Testis (tissue), 3 donors: ENCODE results near the gene PEX7. TPM values are rescaled to one million over a fixed set of nuclear protein-coding genes. Genes with fewer than 3 reads are reported as not detected.
"Not testable (repeated sequence)": the region's sequence is repeated elsewhere in the genome, so short reads cannot be mapped to it uniquely, and the experiment has no call there.

Experiments used
- DNase-seq: peaks from one replicate; pipeline ENCODE4 v3.0.0-alpha.2; 2019
- H3K27ac ChIP-seq, 2 donors: fragments of 200-600 bp; sonication (generic); one replicate each; pipeline ENCODE4 v1.5.1; 2019
- H3K27me3 ChIP-seq: fragments of 200-600 bp; sonication (generic); one replicate; pipeline ENCODE4 v1.5.1; 2019
- H3K36me3 ChIP-seq: fragments of 200-600 bp; sonication (generic); one replicate; pipeline ENCODE4 v1.5.1; 2017; ENCODE audit warnings: low read depth; ENCODE audit errors: missing control alignments
- H3K4me1 ChIP-seq: fragments of 200-600 bp; sonication (generic); one replicate; pipeline ENCODE4 v1.5.1; 2019
- H3K4me3 ChIP-seq, 2 donors: fragments of 200-600 bp; sonication (generic); one replicate each; pipeline ENCODE4 v1.5.1; 2017 to 2019
- H3K9me3 ChIP-seq: fragments of 200-600 bp; sonication (generic); one replicate; pipeline ENCODE4 v1.5.1; 2017
- CTCF ChIP-seq, 3 experiments: fragments of 450-650 bp in 2 of 3; fragments of 200-600 bp in 1 of 3; sonication (generic) in 1 of 3; IDR thresholded peaks; one replicate each; pipeline ENCODE4 v1.5.1; 2016 to 2019; ENCODE audit warnings: antibody characterized with exemption in 3 of 3, mild to moderate bottlenecking in 2 of 3, moderate library complexity in 1 of 3
- POLR2A ChIP-seq: fragments of 450-650 bp; IDR thresholded peaks from one replicate; pipeline ENCODE4 v1.6.1; 2017; ENCODE audit warnings: antibody characterized with exemption, mild to moderate bottlenecking, moderate library complexity
- WGBS, 2 donors: methylation state at CpG; one replicate each; pipeline ENCODE4 v1.1.5; 2018; 5-methylcytosine and 5-hydroxymethylcytosine counted together
- intact Hi-C: fragments of 100-400 bp; cut with DNase I; formaldehyde crosslinking; loops from one replicate; pipeline ENCODE4 v1.15.1; 2023; ENCODE audit warnings: low total_unique reads
- polyA plus RNA-seq: library from polyadenylated mRNA; stranded (reverse); fragments of 350-450 nt; fragmentation: Illumina TruSeq; extraction: RNeasy Lipid Tissue Mini Kit (QIAGEN cat#74804); gene quantifications from one replicate; pipeline ENCODE4 v1.2.3, GENCODE V29; 2014; ENCODE audit warnings: low read depth, low replicate concordance; ENCODE audit not compliant: insufficient read depth
- total RNA-seq, 2 donors: library from RNA; depleted of rRNA; stranded (reverse); fragments of >200 nt; gene quantifications; one replicate each; pipeline ENCODE4 v1.2.3, GENCODE V29; 2016

The PEX7 gene
- total and polyA plus RNA-seq, 3 donors from 2014 or later, result 16.6 to 28.6 (median 18.5) TPM

- intact Hi-C loops, result no loop called here
- Histone ChIP-seq H3K4me1 (no peaks in the 10 kb centered on the region), H3K27ac (no peak overlapping the region), H3K4me3 (no peak overlapping the region), H3K9me3 (no peaks in the 10 kb centered on the region), H3K27me3 (no peaks in the 10 kb centered on the region), H3K36me3 (no peaks in the 10 kb centered on the region)
- 65 to 77% methylated on average over 13 to 14 of the region's 14 CpGs for WGBS, 2 donors
- no peak for TF ChIP-seq POLR2A
- DNase-seq, result no peak
These were observed 137.1 kb downstream of the PEX7 start for GRCh38 chr6:136959471-136959891.

DNA sequence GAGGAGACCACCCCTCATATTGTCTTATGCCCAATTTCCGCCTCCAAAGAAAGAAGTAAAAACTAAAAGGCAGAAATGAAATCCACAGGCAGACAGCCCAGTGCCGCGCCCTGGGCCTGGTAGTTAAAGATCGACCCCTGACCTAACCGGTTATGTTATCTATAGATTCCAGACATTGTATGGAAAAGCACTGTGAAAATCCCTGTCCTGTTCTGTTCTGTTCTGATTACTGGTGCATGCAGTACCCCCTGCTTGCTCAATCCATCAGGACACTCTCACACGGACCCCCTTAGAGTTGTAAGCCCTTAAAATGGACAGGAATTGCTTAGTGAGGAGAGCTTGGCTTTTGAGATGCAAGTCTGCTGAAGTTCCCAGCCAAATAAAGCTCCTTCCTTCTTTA lies 137.5 kb downstream of the PEX7 start:
- H3K27me3 ChIP-seq, H3K36me3 ChIP-seq, H3K27ac ChIP-seq, H3K4me3 ChIP-seq, DNase-seq, intact Hi-C loops, H3K4me1 ChIP-seq, H3K9me3 ChIP-seq: not testable (repeated sequence)
- 91 to 92% methylated on average over 6 of the region's 6 CpGs for WGBS, 2 donors

GRCh38 chr6:136960781-136961180 lies 138.4 kb downstream of the PEX7 start:
- Histone ChIP-seq H3K4me3 (no peak overlapping the region), H3K36me3 (no peaks in the 10 kb centered on the region), H3K27ac (no peak overlapping the region), H3K4me1 (no peaks in the 10 kb centered on the region), H3K27me3 (no peaks in the 10 kb centered on the region), H3K9me3 (no peaks in the 10 kb centered on the region)
- TF ChIP-seq POLR2A, result no peak
- no peak for TF ChIP-seq CTCF (IDR thresholded peaks at IDR 0.05)
- intact Hi-C loops, result no loop called here
- WGBS, 2 donors, result 85 to 91% methylated on average over 3 of the region's 3 CpGs
- no peak for DNase-seq

- intact Hi-C loops, result no loop called here
- 73 to 88% methylated on average over 5 of the region's 5 CpGs for WGBS, 2 donors
- no peaks in the 10 kb centered on the region for H3K36me3 ChIP-seq
- H3K27me3 ChIP-seq, result no peaks in the 10 kb centered on the region
- H3K27ac ChIP-seq, result no peak overlapping the region
- no peak overlapping the region for H3K4me3 ChIP-seq
- no peaks in the 10 kb centered on the region for H3K4me1 ChIP-seq
- no peak for TF ChIP-seq POLR2A
- no peak for TF ChIP-seq CTCF (IDR thresholded peaks at IDR 0.05)
- H3K9me3 ChIP-seq, result no peaks in the 10 kb centered on the region
- DNase-seq, result no peak
These were observed 139.5 kb downstream of the PEX7 start for GRCh38 chr6:136961848-136962247.

- no peak for TF ChIP-seq CTCF (IDR thresholded peaks at IDR 0.05)
- TF ChIP-seq POLR2A, result no peak
- 64 to 73% methylated on average over 4 of the region's 4 CpGs for WGBS, 2 donors
These were observed 140.3 kb downstream of the PEX7 start for GRCh38 chr6:136962661-136963060.

DNA sequence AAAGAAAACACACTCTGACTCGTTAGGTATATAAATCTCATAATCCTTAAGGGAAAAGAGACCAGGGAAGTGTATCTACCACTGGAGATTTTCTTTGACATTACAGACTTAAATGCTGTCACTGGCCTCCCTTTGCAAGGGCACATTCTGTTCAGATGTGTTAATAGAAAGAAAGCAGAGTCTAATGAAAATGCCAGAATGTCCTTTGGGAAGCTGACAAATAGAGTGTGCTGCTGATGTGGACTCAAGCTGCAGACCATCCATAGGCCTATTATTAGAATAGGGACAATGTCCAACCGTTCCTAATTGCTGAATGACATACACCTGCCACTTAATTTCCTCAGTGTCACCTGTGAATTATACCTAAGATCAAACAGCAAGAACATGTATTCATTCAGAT lies 140.9 kb downstream of the PEX7 start:
- Histone ChIP-seq H3K27ac (no peak overlapping the region), H3K36me3 (no peaks in the 10 kb centered on the region), H3K9me3 (no peaks in the 10 kb centered on the region), H3K4me1 (no peaks in the 10 kb centered on the region), H3K27me3 (no peaks in the 10 kb centered on the region), H3K4me3 (no peak overlapping the region)
- TF ChIP-seq CTCF (IDR thresholded peaks at IDR 0.05) (no peak), POLR2A (no peak)
- intact Hi-C loops, result no loop called here
- WGBS, 2 donors, result 69 to 74% methylated on average over 2 of the region's 2 CpGs
- DNase-seq, result no peak

More at GRCh38 chr6:136962661-136963060, 140.3 kb downstream of the PEX7 start:
- no peak for DNase-seq
- H3K9me3 ChIP-seq, result no peaks in the 10 kb centered on the region
- no peaks in the 10 kb centered on the region for H3K27me3 ChIP-seq
- H3K36me3 ChIP-seq, result no peaks in the 10 kb centered on the region
- intact Hi-C loops, result no loop called here
- no peaks in the 10 kb centered on the region for H3K4me1 ChIP-seq
- H3K4me3 ChIP-seq, result no peak overlapping the region
- H3K27ac ChIP-seq, result no peak overlapping the region
